Cardiac muscle cell (in vitro differentiated cells and primary cell): ENCODE measurements around the gene ARHGAP4. TPM values are rescaled to one million over a fixed set of nuclear protein-coding genes. Genes with fewer than 3 reads are reported as not detected.

Experiments used
- DNase-seq, 2 donors: peaks; one replicate each; pipeline versions ENCODE4 v3.0.0 to v3.0.0-alpha.2; 2010 to 2017; ENCODE audit warnings: low read depth in 1 of 2, low spot score in 1 of 2
- H3K27ac ChIP-seq: fragments of 200-600 bp; sonication (generic); 2 replicates; pipeline ENCODE4 v1.5.1; 2016
- H3K27me3 ChIP-seq: fragments of 200-600 bp; sonication (generic); 2 replicates; pipeline ENCODE4 v1.6.0; 2016; ENCODE audit warnings: control low read depth
- H3K36me3 ChIP-seq: fragments of 200-600 bp; sonication (generic); 2 replicates; pipeline ENCODE4 v1.5.1; 2016; ENCODE audit warnings: control low read depth
- H3K4me1 ChIP-seq: fragments of 200-600 bp; sonication (generic); 2 replicates; pipeline ENCODE4 v1.8.1; 2017; ENCODE audit warnings: low read depth, mild to moderate bottlenecking, mixed run types
- H3K4me3 ChIP-seq: fragments of 200-600 bp; sonication (generic); 2 replicates; pipeline ENCODE4 v1.5.1; 2016; ENCODE audit warnings: mild to moderate bottlenecking
- H3K9me3 ChIP-seq: fragments of 200-600 bp; sonication (generic); 2 replicates; pipeline ENCODE4 v1.5.1; 2017; ENCODE audit warnings: low read depth, mild to moderate bottlenecking, control low read depth
- CTCF ChIP-seq: IDR thresholded peaks from 2 replicates; pipeline ENCODE4 v1.5.1; 2012; ENCODE audit warnings: low read depth, mild to moderate bottlenecking, low read length
- polyA plus RNA-seq: library from polyadenylated mRNA; unstranded; fragments of >200 nt; fragmentation: Nextera tagmentation; extraction: Ambion mirVana; gene quantifications from 2 replicates; pipeline ENCODE4 v1.2.1, GENCODE V29; 2016
- total RNA-seq: library from RNA; depleted of rRNA; stranded (reverse); fragments of >200 nt; gene quantifications from 2 replicates; pipeline ENCODE4 v1.2.3, GENCODE V29; 2016

ARHGAP4 gene
- total and polyA plus RNA-seq, 2 experiments from 2014 or later: 16.5 to 47.4 TPM

- no peaks in the 10 kb centered on the region for H3K9me3 ChIP-seq
- H3K4me3 ChIP-seq: no peak overlapping the region
- H3K27ac ChIP-seq: no peak overlapping the region
- peaks cover 32% of the 10 kb centered on the region for H3K27me3 ChIP-seq
- TF ChIP-seq CTCF: no peak
- H3K4me1 ChIP-seq: no peaks in the 10 kb centered on the region
- H3K36me3 ChIP-seq: no peaks in the 10 kb centered on the region
- DNase-seq: no peak
These were observed 41.5 kb downstream of the ARHGAP4 start for GRCh38 chrX:153884590-153884989.

GRCh38 chrX:153884136-153884535, 41.9 kb downstream of the ARHGAP4 start:
- Histone ChIP-seq H3K27ac (no peak overlapping the region), H3K4me3 (no peak overlapping the region), H3K36me3 (no peaks in the 10 kb centered on the region), H3K9me3 (no peaks in the 10 kb centered on the region), H3K27me3 (peaks cover 32% of the 10 kb centered on the region), H3K4me1 (no peaks in the 10 kb centered on the region)
- DNase-seq: no peak
- no peak for TF ChIP-seq CTCF

GRCh38 chrX:153883163-153883843, 42.8 kb downstream of the ARHGAP4 start:
- no peak for TF ChIP-seq CTCF
- Histone ChIP-seq H3K27ac (no peak overlapping the region), H3K4me1 (no peaks in the 10 kb centered on the region)

GRCh38 chrX:153882557-153882956, 43.5 kb downstream of the ARHGAP4 start:
- no peak for DNase-seq
- TF ChIP-seq CTCF: no peak
- H3K4me1 ChIP-seq: no peaks in the 10 kb centered on the region
- no peak overlapping the region for H3K4me3 ChIP-seq
- no peak overlapping the region for H3K27ac ChIP-seq
- peaks cover 31% of the 10 kb centered on the region for H3K27me3 ChIP-seq
- H3K36me3 ChIP-seq: no peaks in the 10 kb centered on the region
- no peaks in the 10 kb centered on the region for H3K9me3 ChIP-seq

More at GRCh38 chrX:153883163-153883843, 42.8 kb downstream of the ARHGAP4 start:
- Histone ChIP-seq H3K4me3 (no peak overlapping the region), H3K9me3 (no peaks in the 10 kb centered on the region), H3K27me3 (peaks cover 32% of the 10 kb centered on the region), H3K36me3 (no peaks in the 10 kb centered on the region)
- no peak for DNase-seq

GRCh38 chrX:153882086-153882498, 44.0 kb downstream of the ARHGAP4 start:
- Histone ChIP-seq H3K4me3 (no peak overlapping the region), H3K36me3 (no peaks in the 10 kb centered on the region), H3K9me3 (no peaks in the 10 kb centered on the region), H3K27me3 (peaks cover 26% of the 10 kb centered on the region), H3K4me1 (no peaks in the 10 kb centered on the region), H3K27ac (no peak overlapping the region)
- no peak for TF ChIP-seq CTCF
- DNase-seq: no peak
